ENCODE measurements around the gene DIP2C. TPM values are rescaled to one million over a fixed set of nuclear protein-coding genes. Genes with fewer than 3 reads are reported as not detected.

The DIP2C gene
- total and polyA plus RNA-seq, 2 donors from 2014 or later, result 6.2 to 22.6 TPM

DNA sequence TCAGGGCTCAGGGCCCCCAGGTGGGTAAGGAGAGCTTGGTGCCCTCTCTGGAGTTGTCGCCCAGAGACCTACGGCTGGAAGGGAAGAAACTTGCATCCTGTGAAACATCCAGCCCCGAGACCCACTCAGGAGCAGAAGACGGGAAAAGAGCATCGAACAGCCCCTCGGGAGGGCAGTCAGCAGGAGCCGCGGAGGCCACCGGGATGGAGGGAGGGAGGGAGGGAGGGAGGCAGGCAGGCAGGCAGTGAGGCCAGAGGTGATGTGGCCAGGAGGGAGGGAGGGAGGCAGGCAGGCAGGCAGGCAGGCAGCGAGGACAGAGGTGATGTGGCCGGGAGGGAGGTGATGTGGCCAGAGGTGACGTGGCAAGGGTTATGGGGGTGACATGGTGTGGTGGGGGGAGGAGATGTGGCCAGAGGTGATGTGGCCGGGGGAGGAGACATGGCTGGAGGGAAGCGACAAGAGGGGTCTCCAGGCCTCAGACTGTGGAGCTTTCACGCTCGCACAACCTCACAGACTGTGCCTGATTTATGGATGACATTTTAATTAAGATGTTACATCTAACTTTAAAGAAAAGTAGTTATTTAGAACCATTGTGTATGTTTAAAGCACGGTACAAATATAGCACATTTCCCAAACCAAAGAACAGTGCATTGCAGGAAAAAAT, 141.1 kb downstream of the DIP2C start:
- H3K9me3 ChIP-seq (ENCODE audit: control insufficient read depth in 2 of 3, insufficient read depth in 1 of 3, low read length in 3 of 3), result no peaks in the 10 kb centered on the region
- DNase-seq, result peak in 4 of 5 donors; percentile 58 to 80 (median 64)
- FAIRE-seq, result no peak

GRCh38 chr10:547591-548081, 141.8 kb downstream of the DIP2C start:
- Histone ChIP-seq H3K27ac (ENCODE audit: low read depth in 2 of 2, low read length in 2 of 2) (no peak overlapping the region), H3K27me3 (ENCODE audit: control insufficient read depth, insufficient read depth, low read length) (no peaks in the 10 kb centered on the region), H3K4me1 (ENCODE audit: control insufficient read depth in 2 of 3, insufficient read depth in 2 of 3, low read depth in 1 of 3, low read length in 3 of 3) (peaks cover under 1 to 11% (median 2%) of the 10 kb centered on the region in 3 donors), H3K9me3 (ENCODE audit: control insufficient read depth in 2 of 3, insufficient read depth in 1 of 3, low read length in 3 of 3) (no peaks in the 10 kb centered on the region), H3K9ac (ENCODE audit: low read length in 3 of 3) (no peak overlapping the region), H3K4me3 (ENCODE audit: low read length in 3 of 3) (no peak overlapping the region), H3K36me3 (ENCODE audit: control insufficient read depth in 2 of 3, insufficient read depth in 3 of 3, low read length in 3 of 3) (no peaks in the 10 kb centered on the region)
- intact Hi-C loops (cut with DNase I), result no loop called here
- TF ChIP-seq, protein P1, sequence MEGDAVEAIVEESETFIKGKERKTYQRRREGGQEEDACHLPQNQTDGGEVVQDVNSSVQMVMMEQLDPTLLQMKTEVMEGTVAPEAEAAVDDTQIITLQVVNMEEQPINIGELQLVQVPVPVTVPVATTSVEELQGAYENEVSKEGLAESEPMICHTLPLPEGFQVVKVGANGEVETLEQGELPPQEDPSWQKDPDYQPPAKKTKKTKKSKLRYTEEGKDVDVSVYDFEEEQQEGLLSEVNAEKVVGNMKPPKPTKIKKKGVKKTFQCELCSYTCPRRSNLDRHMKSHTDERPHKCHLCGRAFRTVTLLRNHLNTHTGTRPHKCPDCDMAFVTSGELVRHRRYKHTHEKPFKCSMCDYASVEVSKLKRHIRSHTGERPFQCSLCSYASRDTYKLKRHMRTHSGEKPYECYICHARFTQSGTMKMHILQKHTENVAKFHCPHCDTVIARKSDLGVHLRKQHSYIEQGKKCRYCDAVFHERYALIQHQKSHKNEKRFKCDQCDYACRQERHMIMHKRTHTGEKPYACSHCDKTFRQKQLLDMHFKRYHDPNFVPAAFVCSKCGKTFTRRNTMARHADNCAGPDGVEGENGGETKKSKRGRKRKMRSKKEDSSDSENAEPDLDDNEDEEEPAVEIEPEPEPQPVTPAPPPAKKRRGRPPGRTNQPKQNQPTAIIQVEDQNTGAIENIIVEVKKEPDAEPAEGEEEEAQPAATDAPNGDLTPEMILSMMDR (IDR thresholded peaks at IDR 0.05; ENCODE audit: borderline replicate concordance, extremely low read depth, insufficient read depth), result no peak
- FAIRE-seq, result no peak
- DNase-seq, result no peak

More for the DNA sequence above, 141.1 kb downstream of the DIP2C start:
- H3K9ac ChIP-seq (ENCODE audit: low read length in 3 of 3), result no peak overlapping the region
- no peaks in the 10 kb centered on the region for H3K27me3 ChIP-seq (ENCODE audit: control insufficient read depth, insufficient read depth, low read length)
- intact Hi-C loops (cut with DNase I), result no loop called here
- no peak overlapping the region for H3K4me3 ChIP-seq (ENCODE audit: low read length in 3 of 3)
- H3K4me1 ChIP-seq (ENCODE audit: control insufficient read depth in 2 of 3, insufficient read depth in 2 of 3, low read depth in 1 of 3, low read length in 3 of 3), result peaks cover 0 to 11% (median 2%) of the 10 kb centered on the region in 3 donors
- no peak overlapping the region for H3K27ac ChIP-seq (ENCODE audit: low read depth in 2 of 2, low read length in 2 of 2)
- H3K36me3 ChIP-seq (ENCODE audit: control insufficient read depth in 2 of 3, insufficient read depth in 3 of 3, low read length in 3 of 3), result no peaks in the 10 kb centered on the region
- TF ChIP-seq, protein P1 (IDR thresholded peaks at IDR 0.05; ENCODE audit: borderline replicate concordance, extremely low read depth, insufficient read depth), result no peak

GRCh38 chr10:546971-547590, 142.4 kb downstream of the DIP2C start:
- no peak overlapping the region for H3K4me3 ChIP-seq (ENCODE audit: low read length in 3 of 3)
- no peak overlapping the region for H3K27ac ChIP-seq (ENCODE audit: low read depth in 2 of 2, low read length in 2 of 2)
- no peak overlapping the region for H3K9ac ChIP-seq (ENCODE audit: low read length in 3 of 3)
- H3K27me3 ChIP-seq (ENCODE audit: control insufficient read depth, insufficient read depth, low read length), result no peaks in the 10 kb centered on the region
- no peaks in the 10 kb centered on the region for H3K9me3 ChIP-seq (ENCODE audit: control insufficient read depth in 2 of 3, insufficient read depth in 1 of 3, low read length in 3 of 3)
- no peaks in the 10 kb centered on the region for H3K36me3 ChIP-seq (ENCODE audit: control insufficient read depth in 2 of 3, insufficient read depth in 3 of 3, low read length in 3 of 3)
- FAIRE-seq (no peak), DNase-seq (no peak)
- peaks cover 2 to 16% (median 6%) of the 10 kb centered on the region in 3 donors for H3K4me1 ChIP-seq (ENCODE audit: control insufficient read depth in 2 of 3, insufficient read depth in 2 of 3, low read depth in 1 of 3, low read length in 3 of 3)
- TF ChIP-seq, protein P1 (IDR thresholded peaks at IDR 0.05; ENCODE audit: borderline replicate concordance, extremely low read depth, insufficient read depth), result no peak
- intact Hi-C loops (cut with DNase I), result no loop called here

All from kidney (tissue), 14 donors.